Left hindlimb (tissue), 1 donor: Measurements from ENCODE around the gene TTC13.
A peak's percentile ranks its signal among the peaks of the same experiment; 100 is the strongest.

Experiments
- DNase-seq: peaks from one replicate; pipeline ENCODE4 v3.0.0-alpha.2; 2018

Gene TTC13

GRCh38 chr1:230900984-230901383 is 77.7 kb downstream of the TTC13 start:
- DNase-seq: no peak

- DNase-seq: no peak
These were observed 78.8 kb downstream of the TTC13 start for GRCh38 chr1:230899841-230900251.

- DNase-seq: no peak
These were observed 79.9 kb downstream of the TTC13 start for GRCh38 chr1:230898748-230899147.

GRCh38 chr1:230898144-230898543 is 80.5 kb downstream of the TTC13 start:
- DNase-seq: no peak

GRCh38 chr1:230896779-230897178 is 81.9 kb downstream of the TTC13 start:
- no peak for DNase-seq

GRCh38 chr1:230895452-230895851 is 83.2 kb downstream of the TTC13 start:
- DNase-seq: no peak

- no peak for DNase-seq
These were observed 84.0 kb downstream of the TTC13 start for GRCh38 chr1:230894664-230895063.

- no peak for DNase-seq
These were observed 84.6 kb downstream of the TTC13 start for GRCh38 chr1:230894032-230894431.

GRCh38 chr1:230892018-230892491 is 86.6 kb downstream of the TTC13 start:
- DNase-seq: no peak

GRCh38 chr1:230891413-230891812 is 87.2 kb downstream of the TTC13 start:
- DNase-seq: no peak

- no peak for DNase-seq
These were observed 94.0 kb downstream of the TTC13 start for GRCh38 chr1:230884646-230885045.

GRCh38 chr1:230883967-230884366 is 94.7 kb downstream of the TTC13 start:
- DNase-seq: peak; percentile 61

- DNase-seq: no peak
These were observed 98.9 kb downstream of the TTC13 start for GRCh38 chr1:230879778-230880177.

GRCh38 chr1:230878591-230878990 is 100.1 kb downstream of the TTC13 start:
- DNase-seq: peak; percentile 70

- DNase-seq: no peak
These were observed 100.6 kb downstream of the TTC13 start for GRCh38 chr1:230877924-230878590.

- no peak for DNase-seq
These were observed 101.3 kb downstream of the TTC13 start for GRCh38 chr1:230877146-230877923.

GRCh38 chr1:230876660-230877059 is 102.0 kb downstream of the TTC13 start:
- no peak for DNase-seq

- no peak for DNase-seq
These were observed 103.3 kb downstream of the TTC13 start for GRCh38 chr1:230875370-230875769.

- DNase-seq: no peak
These were observed 107.7 kb downstream of the TTC13 start for GRCh38 chr1:230870916-230871315.

- no peak for DNase-seq
These were observed 109.2 kb downstream of the TTC13 start for GRCh38 chr1:230869500-230869899.

- DNase-seq: no peak
These were observed 109.8 kb downstream of the TTC13 start for GRCh38 chr1:230868736-230869385.

GRCh38 chr1:230867903-230868735 is 110.5 kb downstream of the TTC13 start, which contains the start of gene C1orf198:
Gene C1orf198 (minus strand): TSS chr1:230868521. CDS start chr1:230868512, 9 bp downstream.
- DNase-seq: peak; percentile 89
